NT2/D1 (cell line): ENCODE data around the gene CALCB.

ENCODE experiments used
- DNase-seq: peaks from one replicate; pipeline ENCODE4 v3.0.0-alpha.2; 2011; ENCODE audit warnings: low read depth, low spot score
- H3K27me3 ChIP-seq: 2 replicates; pipeline ENCODE4 v1.6.0; 2011; ENCODE audit warnings: mild to moderate bottlenecking; ENCODE audit not compliant: insufficient read length, insufficient read depth
- H3K36me3 ChIP-seq: 2 replicates; pipeline ENCODE4 v1.6.1; 2011; ENCODE audit warnings: mild to moderate bottlenecking, low read length, mixed read lengths; ENCODE audit not compliant: insufficient read depth, insufficient read length
- H3K4me1 ChIP-seq: 2 replicates; pipeline ENCODE4 v1.5.1; 2011; ENCODE audit not compliant: insufficient read depth, insufficient read length
- H3K4me3 ChIP-seq: 2 replicates; pipeline ENCODE4 v1.5.1; 2011; ENCODE audit warnings: low read depth; ENCODE audit not compliant: insufficient read length
- H3K9ac ChIP-seq: 2 replicates; pipeline ENCODE4 v1.6.0; 2011; ENCODE audit warnings: low read depth; ENCODE audit not compliant: insufficient read length
- H3K9me3 ChIP-seq: 2 replicates; pipeline ENCODE4 v1.5.1; 2011; ENCODE audit warnings: mild to moderate bottlenecking, low read length; ENCODE audit not compliant: insufficient read depth
- SUZ12 ChIP-seq: IDR thresholded peaks from 2 replicates; pipeline ENCODE4 v1.6.1; 2011; ENCODE audit not compliant: insufficient read length, insufficient read depth; ENCODE audit errors: extremely low read depth
- YY1 ChIP-seq: IDR thresholded peaks from 2 replicates; pipeline ENCODE4 v1.6.1; 2011; ENCODE audit not compliant: insufficient read length, insufficient read depth
- ZNF274 ChIP-seq: IDR thresholded peaks from 2 replicates; pipeline ENCODE4 v1.6.1; 2011; ENCODE audit warnings: mild to moderate bottlenecking, low read depth, low read length

CALCB gene

GRCh38 chr11:15124528-15124927 is 51.1 kb downstream of the CALCB start:
- H3K27me3 ChIP-seq = no peaks in the 10 kb centered on the region
- TF ChIP-seq YY1 = no peak
- TF ChIP-seq SUZ12 = no peak
- TF ChIP-seq ZNF274 = no peak
- H3K9ac ChIP-seq = no peak overlapping the region
- no peaks in the 10 kb centered on the region for H3K36me3 ChIP-seq
- DNase-seq = no peak
- H3K9me3 ChIP-seq = no peaks in the 10 kb centered on the region
- H3K4me1 ChIP-seq = no peaks in the 10 kb centered on the region
- no peak overlapping the region for H3K4me3 ChIP-seq

GRCh38 chr11:15127341-15127740 is 53.9 kb downstream of the CALCB start:
- no peak for TF ChIP-seq YY1
- TF ChIP-seq ZNF274 = no peak
- TF ChIP-seq SUZ12 = no peak
- Histone ChIP-seq H3K36me3 (no peaks in the 10 kb centered on the region), H3K4me1 (no peaks in the 10 kb centered on the region), H3K9ac (no peak overlapping the region), H3K4me3 (no peak overlapping the region), H3K27me3 (no peaks in the 10 kb centered on the region), H3K9me3 (no peaks in the 10 kb centered on the region)
- DNase-seq = no peak
